Tibial nerve (tissue), 4 donors: Measurements from ENCODE around the gene ESCO1. TPM values are rescaled to one million over a fixed set of nuclear protein-coding genes. Genes with fewer than 3 reads are reported as not detected.

Source experiments
- DNase-seq, 2 donors: peaks; one replicate each; pipeline ENCODE4 v3.0.0-alpha.2; 2019; ENCODE audit warnings: low spot score in 2 of 2
- H3K27ac ChIP-seq, 4 donors: fragments of 200-600 bp; sonication (generic) in 3 of 4; one replicate each; pipeline ENCODE4 v1.5.1; 2017 to 2019; ENCODE audit warnings: mild to moderate bottlenecking in 1 of 4
- H3K27me3 ChIP-seq, 2 donors: fragments of 200-600 bp; sonication (generic) in 1 of 2; one replicate each; pipeline versions ENCODE4 v1.5.1 to v1.6.0; 2017 to 2019
- H3K36me3 ChIP-seq, 3 donors: fragments of 200-600 bp; sonication (generic); one replicate each; pipeline ENCODE4 v1.5.1; 2018 to 2019
- H3K4me1 ChIP-seq, 4 donors: fragments of 200-600 bp; sonication (generic) in 3 of 4; one replicate each; pipeline ENCODE4 v1.5.1; 2017 to 2019
- H3K4me3 ChIP-seq, 4 donors: fragments of 200-600 bp; sonication (generic) in 3 of 4; one replicate each; pipeline ENCODE4 v1.5.1; 2017 to 2019; ENCODE audit warnings: mild to moderate bottlenecking in 1 of 4, moderate library complexity in 1 of 4
- H3K9me3 ChIP-seq, 4 donors: fragments of 200-600 bp; sonication (generic) in 3 of 4; one replicate each; pipeline ENCODE4 v1.5.1; 2017 to 2019
- CTCF ChIP-seq, 5 experiments: fragments of 200-600 bp in 3 of 5; fragments of 450-650 bp in 2 of 5; sonication (generic) in 3 of 5; IDR thresholded peaks; one replicate each; pipeline ENCODE4 v1.5.1; 2016 to 2019; ENCODE audit warnings: antibody characterized with exemption in 5 of 5, mild to moderate bottlenecking in 3 of 5, moderate library complexity in 2 of 5
- EP300 ChIP-seq, 2 donors: sonication (generic); formaldehyde crosslinking; IDR thresholded peaks; one replicate each; pipeline ENCODE4 v1.6.1; 2017; ENCODE audit warnings: antibody characterized with exemption in 2 of 2, mild to moderate bottlenecking in 1 of 2
- POLR2A ChIP-seq, 2 donors: fragments of 450-650 bp; IDR thresholded peaks; one replicate each; pipeline ENCODE4 v1.6.1; 2017; ENCODE audit warnings: antibody characterized with exemption in 2 of 2, mild to moderate bottlenecking in 2 of 2, moderate library complexity in 2 of 2
- WGBS, 2 donors: methylation state at CpG; one replicate each; pipeline ENCODE4 v1.1.5; 2018; 5-methylcytosine and 5-hydroxymethylcytosine counted together
- total RNA-seq, 4 donors: library from RNA; depleted of rRNA; stranded (reverse); fragments of >200 nt; gene quantifications; one replicate each; pipeline ENCODE4 v1.1.0, GENCODE V29; 2016

Gene ESCO1
- total RNA-seq, 4 donors from 2014 or later: 15.0 to 19.2 (median 18.6) TPM

DNA sequence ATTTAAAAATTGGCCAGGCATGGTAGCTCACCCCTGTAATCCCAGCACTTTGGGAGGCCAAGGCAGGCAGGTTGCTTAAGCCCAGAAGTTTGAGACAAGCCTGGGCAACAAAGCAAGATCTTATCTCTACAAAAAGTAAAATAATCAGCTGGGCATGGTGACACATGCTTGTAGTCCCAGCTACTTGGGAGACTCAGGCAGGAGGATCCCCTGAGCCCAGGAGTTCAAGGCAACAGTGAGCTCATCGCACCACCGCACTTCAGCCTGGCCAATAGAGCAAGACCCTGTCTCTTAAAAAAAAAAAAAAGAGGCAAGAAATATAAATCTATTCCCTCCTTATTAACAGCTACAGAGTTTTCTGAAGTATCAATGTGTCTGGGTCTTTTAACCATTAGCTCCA lies 51.9 kb downstream of the ESCO1 start:
- Histone ChIP-seq H3K27ac (no peak overlapping the region), H3K27me3 (no peaks in the 10 kb centered on the region), H3K4me1 (no peaks in the 10 kb centered on the region), H3K4me3 (no peak overlapping the region), H3K9me3 (no peaks in the 10 kb centered on the region), H3K36me3 (peaks cover 0 to 79% (median 0%) of the 10 kb centered on the region in 3 donors)
- no peak for TF ChIP-seq POLR2A (IDR thresholded peaks at IDR 0.05)
- no peak for TF ChIP-seq CTCF (IDR thresholded peaks at IDR 0.05)
- TF ChIP-seq EP300 (IDR thresholded peaks at IDR 0.05): no peak
- no peak for DNase-seq
- WGBS, 2 donors: 98% methylated on average over 2 of the region's 2 CpGs

DNA sequence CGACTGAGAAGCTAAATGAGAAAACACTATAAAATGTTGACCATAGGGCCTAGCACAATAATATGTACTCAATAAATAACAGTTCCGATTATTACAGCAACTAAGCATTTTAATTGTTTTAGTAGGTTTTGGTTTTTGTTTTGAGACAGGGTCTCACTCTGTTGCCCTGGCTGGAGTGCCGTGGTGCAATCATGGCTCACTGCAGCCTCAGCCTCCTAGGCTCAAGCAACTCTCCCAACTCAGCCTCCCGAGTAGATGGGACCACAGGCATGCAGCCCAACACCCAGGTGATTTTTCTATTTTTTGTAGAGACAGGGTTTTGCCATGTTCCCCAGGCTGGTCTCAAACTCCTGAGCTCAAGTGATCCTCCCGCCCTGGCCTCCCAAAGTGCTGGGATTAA lies 54.1 kb downstream of the ESCO1 start:
- Histone ChIP-seq H3K4me3 (no peak overlapping the region), H3K4me1 (no peaks in the 10 kb centered on the region), H3K36me3 (peaks cover 0 to 73% (median 0%) of the 10 kb centered on the region in 3 donors), H3K9me3 (no peaks in the 10 kb centered on the region), H3K27ac (no peak overlapping the region), H3K27me3 (no peaks in the 10 kb centered on the region)
- DNase-seq: no peak
- 93 to 95% methylated on average over 5 of the region's 5 CpGs for WGBS, 2 donors
- no peak for TF ChIP-seq EP300 (IDR thresholded peaks at IDR 0.05)
- TF ChIP-seq CTCF (IDR thresholded peaks at IDR 0.05): no peak
- TF ChIP-seq POLR2A (IDR thresholded peaks at IDR 0.05): no peak

DNA sequence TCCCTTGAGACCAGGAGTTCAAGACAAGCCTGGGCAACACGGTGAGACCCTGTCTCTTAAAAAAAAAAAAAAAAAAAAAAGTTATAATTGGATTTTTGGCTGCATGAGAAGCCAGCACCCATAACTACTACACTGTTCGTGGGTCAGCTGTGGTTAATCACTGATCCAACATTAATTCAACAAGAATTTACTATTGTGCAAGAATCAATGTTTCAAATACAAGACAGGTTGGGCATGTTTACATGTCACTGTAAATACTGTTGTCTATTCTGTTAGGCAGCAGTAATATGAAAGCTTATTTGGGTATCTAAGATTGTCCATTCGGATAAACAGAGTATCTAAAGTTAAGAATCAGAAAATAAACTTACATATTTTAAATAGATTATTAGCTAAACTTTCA lies 62.3 kb downstream of the ESCO1 start:
- Histone ChIP-seq H3K4me1 (no peaks in the 10 kb centered on the region), H3K36me3 (peaks cover 0 to 53% (median 5%) of the 10 kb centered on the region in 3 donors)
- WGBS, 2 donors: 82 to 94% methylated on average over 3 of the region's 3 CpGs

GRCh38 chr18:21534327-21534726 lies 66.2 kb downstream of the ESCO1 start:
- TF ChIP-seq EP300 (IDR thresholded peaks at IDR 0.05) (no peak), CTCF (IDR thresholded peaks at IDR 0.05) (no peak), POLR2A (IDR thresholded peaks at IDR 0.05) (no peak)
- peaks cover 0 to 79% (median 21%) of the 10 kb centered on the region in 3 donors for H3K36me3 ChIP-seq

More for the DNA sequence above, 62.3 kb downstream of the ESCO1 start:
- no peak for DNase-seq
- H3K4me3 ChIP-seq: no peak overlapping the region
- no peak overlapping the region for H3K27ac ChIP-seq
- no peak for TF ChIP-seq POLR2A (IDR thresholded peaks at IDR 0.05)
- no peak for TF ChIP-seq EP300 (IDR thresholded peaks at IDR 0.05)
- TF ChIP-seq CTCF (IDR thresholded peaks at IDR 0.05): no peak
- H3K9me3 ChIP-seq: no peaks in the 10 kb centered on the region
- no peaks in the 10 kb centered on the region for H3K27me3 ChIP-seq

DNA sequence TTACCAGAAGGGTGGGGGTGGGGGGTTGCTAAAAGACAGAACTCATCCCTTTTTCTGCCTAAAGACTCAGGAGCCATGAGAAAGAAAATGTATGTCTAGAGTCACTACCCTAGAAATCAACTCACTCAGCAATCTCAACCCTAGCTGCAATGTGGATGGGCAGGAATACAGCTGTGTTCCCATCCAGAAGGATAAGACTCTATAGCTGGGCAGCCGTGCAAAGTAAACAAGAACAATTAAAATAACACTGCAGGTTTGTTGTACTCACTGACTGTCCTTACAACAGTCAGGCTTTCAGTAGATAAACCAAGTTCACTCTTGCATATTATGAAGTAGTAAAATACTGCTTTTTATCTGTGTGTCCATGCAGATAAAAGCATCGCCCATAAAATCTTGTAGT lies 74.0 kb downstream of the ESCO1 start:
- WGBS, 2 donors: 74% methylated on average over 2 of the region's 2 CpGs

More at GRCh38 chr18:21534327-21534726, 66.2 kb downstream of the ESCO1 start:
- Histone ChIP-seq H3K4me3 (no peak overlapping the region), H3K4me1 (no peaks in the 10 kb centered on the region), H3K9me3 (no peaks in the 10 kb centered on the region), H3K27me3 (no peaks in the 10 kb centered on the region), H3K27ac (no peak overlapping the region)
- 71 to 75% methylated on average over 1 of the region's 1 CpG for WGBS, 2 donors
- DNase-seq: no peak

More for the DNA sequence above, 74.0 kb downstream of the ESCO1 start:
- no peaks in the 10 kb centered on the region for H3K27me3 ChIP-seq
- no peak for DNase-seq
- H3K9me3 ChIP-seq: no peaks in the 10 kb centered on the region
- H3K4me3 ChIP-seq: no peak overlapping the region
- TF ChIP-seq POLR2A (IDR thresholded peaks at IDR 0.05) (no peak), CTCF (IDR thresholded peaks at IDR 0.05) (no peak), EP300 (IDR thresholded peaks at IDR 0.05) (no peak)
- H3K27ac ChIP-seq: no peak overlapping the region
- H3K36me3 ChIP-seq: peaks cover 0 to 78% (median 10%) of the 10 kb centered on the region in 3 donors
- no peaks in the 10 kb centered on the region for H3K4me1 ChIP-seq
